Neuronal stem cell (in vitro differentiated cells): ENCODE data around the gene OSM.
A peak's percentile ranks its signal among the peaks of the same experiment; 100 is the strongest.

Source experiments
- DNase-seq: peaks from one replicate; pipeline ENCODE4 v3.0.0-alpha.2; 2013; ENCODE audit warnings: low spot score
- H2AFZ ChIP-seq: one replicate; pipeline ENCODE4 v1.6.1; 2013; ENCODE audit warnings: mild to moderate bottlenecking, low read length, inconsistent platforms
- H2AK5ac ChIP-seq: 2 replicates; pipeline ENCODE4 v1.6.1; 2013; ENCODE audit warnings: low read depth, mild to moderate bottlenecking, inconsistent platforms, low read length, moderate library complexity, mixed read lengths
- H2BK120ac ChIP-seq: 2 replicates; pipeline ENCODE4 v1.6.1; 2013; ENCODE audit warnings: low read depth, mild to moderate bottlenecking, inconsistent platforms, low read length, moderate library complexity, mixed read lengths
- H2BK12ac ChIP-seq: one replicate; pipeline ENCODE4 v1.6.1; 2013; ENCODE audit warnings: low read length, inconsistent platforms
- H2BK15ac ChIP-seq: 2 replicates; pipeline ENCODE4 v1.6.1; 2013; ENCODE audit warnings: mild to moderate bottlenecking, low read length, inconsistent platforms, mixed read lengths
- H2BK5ac ChIP-seq: one replicate; pipeline ENCODE4 v1.6.1; 2013; ENCODE audit warnings: inconsistent platforms, mild to moderate bottlenecking, low read length, moderate library complexity
- H3K14ac ChIP-seq: one replicate; pipeline ENCODE4 v1.6.1; 2013; ENCODE audit warnings: low read length, inconsistent platforms
- H3K18ac ChIP-seq: 2 replicates; pipeline ENCODE4 v1.6.1; 2013; ENCODE audit warnings: low read length, inconsistent platforms
- H3K23ac ChIP-seq: 2 replicates; pipeline ENCODE4 v1.6.1; 2013; ENCODE audit warnings: low read depth, mild to moderate bottlenecking, mixed read lengths, low read length, inconsistent platforms; ENCODE audit not compliant: poor library complexity
- H3K27ac ChIP-seq: replicated peaks from 3 replicates; pipeline ENCODE4 v1.5.1; 2013; ENCODE audit warnings: low read length, inconsistent platforms
- H3K27me3 ChIP-seq, 3 experiments: 2 replicates each; pipeline ENCODE4 v1.6.1; 2013; ENCODE audit warnings: low read length in 3 of 3, mild to moderate bottlenecking in 2 of 3, inconsistent platforms in 1 of 3, low read depth in 1 of 3, mixed read lengths in 1 of 3, moderate library complexity in 1 of 3; ENCODE audit not compliant: control insufficient read depth in 3 of 3, insufficient read depth in 3 of 3
- H3K36me3 ChIP-seq, 2 donors: replicated peaks in 1 of 2; 2 replicates each; pipeline ENCODE4 v1.6.1; 2013; ENCODE audit warnings: low read length in 2 of 2; ENCODE audit not compliant: control insufficient read depth in 2 of 2, insufficient read depth in 2 of 2
- H3K4ac ChIP-seq: 2 replicates; pipeline ENCODE4 v1.6.1; 2013; ENCODE audit warnings: inconsistent platforms, mild to moderate bottlenecking, low read length, moderate library complexity
- H3K4me1 ChIP-seq, 2 donors: 1 replicate in 1 of 2; 2 replicates in 1 of 2; pipeline ENCODE4 v1.6.1; 2013; ENCODE audit warnings: low read length in 2 of 2, low read depth in 1 of 2; ENCODE audit not compliant: control insufficient read depth in 2 of 2, insufficient read depth in 1 of 2
- H3K4me2 ChIP-seq: one replicate; pipeline ENCODE4 v1.6.1; 2013; ENCODE audit warnings: mild to moderate bottlenecking, low read length, inconsistent platforms; ENCODE audit not compliant: insufficient read depth, poor library complexity, severe bottlenecking
- H3K4me3 ChIP-seq, 2 donors: 2 replicates each; pipeline ENCODE4 v1.5.1; 2013; ENCODE audit warnings: low read length in 2 of 2, mild to moderate bottlenecking in 2 of 2, inconsistent platforms in 1 of 2, moderate library complexity in 1 of 2
- H3K79me1 ChIP-seq: one replicate; pipeline ENCODE4 v1.6.1; 2013; ENCODE audit warnings: low read depth, mild to moderate bottlenecking, inconsistent platforms, low read length, moderate library complexity
- H3K9ac ChIP-seq: one replicate; pipeline ENCODE4 v1.6.1; 2013; ENCODE audit warnings: mild to moderate bottlenecking, low read depth, low read length, inconsistent platforms; ENCODE audit not compliant: poor library complexity
- H3K9me3 ChIP-seq, 2 donors: replicated peaks in 1 of 2; 2 replicates each; pipeline versions ENCODE3 to v1.6.1; 2013; ENCODE audit warnings: low read length in 2 of 2, mild to moderate bottlenecking in 2 of 2, inconsistent platforms in 1 of 2, low read depth in 1 of 2, mixed read lengths in 1 of 2, moderate library complexity in 1 of 2; ENCODE audit not compliant: control insufficient read depth in 2 of 2, insufficient read depth in 1 of 2
- H4K8ac ChIP-seq: one replicate; pipeline ENCODE4 v1.6.1; 2013; ENCODE audit warnings: low read depth, mild to moderate bottlenecking, inconsistent platforms, low read length, moderate library complexity
- H4K91ac ChIP-seq: one replicate; pipeline ENCODE4 v1.6.1; 2013; ENCODE audit warnings: low read length, low read depth, mild to moderate bottlenecking, inconsistent platforms; ENCODE audit not compliant: poor library complexity
- WGBS, 2 donors: extraction: QIAGEN DNeasy Blood & Tissue Kit; methylation state at CpG; one replicate each; pipeline ENCODE4 v1.1.7; 2013; ENCODE audit warnings: missing lambda C conversion rate in 2 of 2, mixed read lengths in 1 of 2; ENCODE audit not compliant: insufficient read length in 2 of 2, insufficient replicate concordance in 1 of 2; ENCODE audit errors: extremely low coverage in 2 of 2; 5-methylcytosine and 5-hydroxymethylcytosine counted together

Gene OSM

DNA sequence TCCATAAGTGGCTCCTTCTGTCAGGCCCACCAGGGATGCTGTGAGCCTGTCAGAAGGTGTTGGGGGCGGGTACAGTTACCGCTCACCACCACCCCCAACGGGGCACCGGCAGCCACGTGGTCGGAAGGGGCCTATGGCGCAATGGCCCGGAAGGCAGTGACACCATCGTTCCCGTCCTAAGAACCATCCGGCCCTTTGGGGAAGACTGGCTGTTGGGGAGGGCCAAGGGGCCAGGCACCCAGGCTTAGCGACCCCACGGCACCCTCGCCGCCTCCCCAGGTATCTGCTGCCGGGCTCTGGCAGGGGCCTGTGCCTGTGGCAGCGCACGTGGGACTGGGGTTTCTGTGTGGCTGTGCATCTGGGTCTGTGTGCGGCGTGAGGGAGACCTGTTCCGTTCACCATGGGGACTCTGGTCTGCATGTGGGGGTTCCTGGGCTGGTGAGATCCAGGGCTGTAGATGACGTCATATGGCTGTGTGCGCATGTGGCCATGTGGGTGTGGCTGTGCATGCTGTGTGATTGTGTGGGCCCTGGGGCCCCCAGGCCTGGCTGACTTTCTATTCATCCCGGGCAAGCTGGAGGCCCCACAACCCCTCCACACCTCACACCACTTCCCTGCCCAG, 717 bp downstream of the OSM start:
- H3K4me2 ChIP-seq, result no peak overlapping the region
- peak overlapping the region; percentile 78 for H2AK5ac ChIP-seq
- no peak overlapping the region for H3K14ac ChIP-seq
- no peaks in the 10 kb centered on the region for H3K36me3 ChIP-seq
- peak overlapping the region; percentile 48 for H4K91ac ChIP-seq
- no peak overlapping the region for H2AFZ ChIP-seq
- H3K79me1 ChIP-seq, result no peaks in the 10 kb centered on the region
- no peak overlapping the region for H2BK120ac ChIP-seq
- no CpG with 5 or more reads among the region's 24 CpGs for WGBS, 2 donors
- no peak overlapping the region for H3K4me3 ChIP-seq
- no peak overlapping the region for H3K27ac ChIP-seq
- no peak overlapping the region for H2BK12ac ChIP-seq
- no peak overlapping the region for H4K8ac ChIP-seq
- H3K18ac ChIP-seq, result peak overlapping the region; percentile 71
- H3K4me1 ChIP-seq, result peaks cover 1 to 14% of the 10 kb centered on the region in 2 donors
- peak overlapping the region; percentile 13 for H3K23ac ChIP-seq
- no peak overlapping the region for H3K4ac ChIP-seq
- no peak for DNase-seq
- H3K9me3 ChIP-seq, result peaks cover 0 to 2% of the 10 kb centered on the region in 2 donors
- H2BK5ac ChIP-seq, result no peak overlapping the region
- H2BK15ac ChIP-seq, result peak overlapping the region; percentile 94
- peak overlapping the region; percentile 50 for H3K9ac ChIP-seq
- H3K27me3 ChIP-seq, result peaks cover 0 to 8% (median 0%) of the 10 kb centered on the region in 3 experiments

DNA sequence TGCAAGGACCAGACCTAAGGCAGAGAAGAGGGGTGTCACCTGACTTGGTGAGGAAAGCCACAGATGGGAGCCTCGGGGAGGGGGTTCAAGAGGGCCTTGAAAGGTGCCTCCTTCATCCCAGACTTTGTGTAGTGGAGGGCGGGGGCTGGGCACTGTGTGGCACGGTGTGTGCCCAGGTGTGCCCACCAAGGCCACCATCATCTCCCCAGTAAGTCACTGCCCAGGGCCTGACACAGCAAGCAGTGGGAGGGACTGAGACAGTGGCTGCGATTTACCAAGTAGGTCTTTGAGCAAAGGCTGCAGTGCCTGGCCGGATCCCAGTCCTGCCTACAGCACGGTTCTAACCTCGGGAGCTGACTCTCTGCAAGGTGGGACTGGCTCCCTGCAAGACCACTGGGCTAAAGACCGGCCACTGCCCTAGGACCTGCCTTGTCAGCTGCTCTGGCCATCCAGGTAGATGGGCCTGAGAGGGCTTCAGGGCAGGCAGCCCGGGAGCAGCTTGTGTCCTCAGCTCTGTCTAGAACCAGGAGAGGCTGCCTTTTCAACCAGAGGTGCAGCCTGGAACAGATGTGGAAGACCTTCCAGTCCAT, 1.4 kb downstream of the OSM start:
- no peak overlapping the region for H3K4ac ChIP-seq
- no peak overlapping the region for H3K4me2 ChIP-seq
- H3K4me1 ChIP-seq, result peaks cover 1 to 14% of the 10 kb centered on the region in 2 donors
- H3K18ac ChIP-seq, result no peak overlapping the region
- no peak overlapping the region for H2AFZ ChIP-seq
- H3K4me3 ChIP-seq, result no peak overlapping the region
- no CpG with 5 or more reads among the region's 9 CpGs for WGBS, 2 donors
- no peak overlapping the region for H3K27ac ChIP-seq
- peak overlapping the region; percentile 58 for H3K14ac ChIP-seq
- no peaks in the 10 kb centered on the region for H3K36me3 ChIP-seq
- peaks cover 0 to 2% of the 10 kb centered on the region in 2 donors for H3K9me3 ChIP-seq
- peak overlapping the region; percentile 85 for H2AK5ac ChIP-seq
- H3K27me3 ChIP-seq, result peaks cover 0 to 8% (median 0%) of the 10 kb centered on the region in 3 experiments
- peak overlapping the region; percentile 80 for H2BK12ac ChIP-seq
- H2BK5ac ChIP-seq, result no peak overlapping the region
- H4K91ac ChIP-seq, result peak overlapping the region; percentile 48
- DNase-seq, result no peak
- H3K79me1 ChIP-seq, result no peaks in the 10 kb centered on the region
- no peak overlapping the region for H4K8ac ChIP-seq
- H3K9ac ChIP-seq, result peak overlapping the region; percentile 47
- H2BK15ac ChIP-seq, result peak overlapping the region; percentile 94
- no peak overlapping the region for H2BK120ac ChIP-seq
- H3K23ac ChIP-seq, result no peak overlapping the region

DNA sequence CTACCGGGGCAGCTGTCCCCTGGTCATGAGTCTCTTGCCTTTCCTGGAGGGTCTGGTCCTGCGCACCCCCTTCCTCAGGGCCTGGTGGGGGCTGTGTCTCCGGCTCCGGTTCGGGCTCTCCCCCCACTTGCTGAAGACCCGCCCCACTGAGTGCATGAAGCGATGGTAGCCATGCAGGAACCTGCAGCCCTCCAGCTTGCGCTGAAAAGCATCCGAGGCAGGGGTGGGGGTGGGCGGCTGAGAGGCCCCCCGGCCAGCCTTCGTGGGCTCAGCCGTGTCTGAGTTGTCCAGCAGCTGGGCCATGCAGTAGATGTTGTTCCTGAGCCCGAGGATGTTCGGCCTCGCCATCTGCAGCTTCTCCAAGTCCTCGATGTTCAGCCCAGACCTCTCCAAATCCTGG, 2.8 kb downstream of the OSM start:
- H3K27me3 ChIP-seq, result peaks cover 0 to 8% (median 0%) of the 10 kb centered on the region in 3 experiments
- peak overlapping the region; percentile 69 for H3K18ac ChIP-seq
- H4K91ac ChIP-seq, result no peak overlapping the region
- H3K9ac ChIP-seq, result no peak overlapping the region
- H2AFZ ChIP-seq, result peak overlapping the region; percentile 81
- H3K23ac ChIP-seq, result no peak overlapping the region
- no peak overlapping the region for H2BK120ac ChIP-seq
- peak overlapping the region; percentile 8 for H2AK5ac ChIP-seq
- no peak overlapping the region for H3K4me3 ChIP-seq
- no peak for DNase-seq
- H3K14ac ChIP-seq, result no peak overlapping the region
- H3K27ac ChIP-seq, result no peak overlapping the region
- H2BK5ac ChIP-seq, result no peak overlapping the region
- peak overlapping the region; percentile 16 for H2BK12ac ChIP-seq
- no peak overlapping the region for H3K4ac ChIP-seq
- peaks cover 0 to 2% of the 10 kb centered on the region in 2 donors for H3K9me3 ChIP-seq
- H4K8ac ChIP-seq, result no peak overlapping the region
- no peak overlapping the region for H3K4me2 ChIP-seq
- no CpG with 5 or more reads among the region's 17 CpGs for WGBS, 2 donors
- no peaks in the 10 kb centered on the region for H3K36me3 ChIP-seq
- peaks cover 1 to 15% of the 10 kb centered on the region in 2 donors for H3K4me1 ChIP-seq
- H2BK15ac ChIP-seq, result peak overlapping the region; percentile 87
- H3K79me1 ChIP-seq, result no peaks in the 10 kb centered on the region

DNA sequence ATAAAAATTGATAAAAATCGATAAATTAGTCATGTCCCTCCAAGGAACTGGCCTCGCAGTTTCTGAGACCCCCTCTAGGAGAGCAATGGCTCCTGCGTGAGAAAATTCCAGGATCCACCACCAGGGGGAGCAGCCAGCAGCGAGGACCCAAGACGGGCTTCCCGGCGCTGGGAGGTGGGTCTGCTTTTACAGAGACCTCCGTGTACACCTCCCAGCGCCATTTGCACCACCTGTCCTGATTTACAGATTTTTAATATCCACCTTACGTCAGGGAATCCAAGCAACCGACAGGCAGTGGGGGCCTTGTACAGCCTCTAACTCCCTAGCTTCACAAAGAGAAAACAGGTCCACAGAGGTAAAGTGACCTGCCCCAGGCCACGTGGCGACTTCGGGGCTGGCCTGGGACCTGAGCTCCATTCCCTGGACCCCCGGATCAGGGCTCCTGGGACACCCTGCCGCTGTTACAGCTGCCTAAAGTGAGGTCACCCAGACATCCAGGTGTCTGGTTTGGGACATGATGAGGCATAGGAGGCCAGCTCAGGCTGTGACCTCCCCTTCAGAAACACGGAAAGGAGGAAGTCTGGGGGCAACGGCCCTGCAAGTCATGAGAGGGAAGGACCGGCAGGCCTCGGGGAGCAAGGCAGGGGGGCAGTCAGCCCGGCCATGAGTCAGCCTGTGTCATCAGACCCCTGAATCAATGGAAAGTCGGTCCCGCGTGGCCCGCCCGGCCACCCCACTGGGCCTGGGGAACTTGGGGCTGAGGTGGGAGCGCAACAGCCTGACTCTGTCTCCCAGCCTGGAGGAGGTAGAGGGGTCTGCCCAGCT, 3.5 kb downstream of the OSM start:
- Histone ChIP-seq H3K4me2 (no peak overlapping the region), H2AK5ac (peak overlapping the region; percentile 41)
- WGBS, 2 donors, result no CpG with 5 or more reads among the region's 27 CpGs

More for the DNA sequence above, 3.5 kb downstream of the OSM start:
- Histone ChIP-seq H2BK12ac (no peak overlapping the region), H3K36me3 (no peaks in the 10 kb centered on the region), H3K27me3 (peaks cover 0 to 8% (median 0%) of the 10 kb centered on the region in 3 experiments), H2BK5ac (no peak overlapping the region), H3K9me3 (peaks cover 0 to 2% of the 10 kb centered on the region in 2 donors), H3K18ac (peak overlapping the region; percentile 86), H3K79me1 (no peaks in the 10 kb centered on the region), H3K9ac (no peak overlapping the region), H4K8ac (no peak overlapping the region), H3K4ac (no peak overlapping the region), H3K27ac (no peak overlapping the region), H2BK15ac (peak overlapping the region; percentile 87), H3K23ac (no peak overlapping the region), H4K91ac (no peak overlapping the region), H2AFZ (peak overlapping the region; percentile 81), H3K4me1 (peaks cover 1 to 18% of the 10 kb centered on the region in 2 donors), H2BK120ac (no peak overlapping the region), H3K14ac (peak overlapping the region; percentile 57), H3K4me3 (no peak overlapping the region)
- DNase-seq, result peak; percentile 80
